ENCODE data around the gene OR4K15.

DNA sequence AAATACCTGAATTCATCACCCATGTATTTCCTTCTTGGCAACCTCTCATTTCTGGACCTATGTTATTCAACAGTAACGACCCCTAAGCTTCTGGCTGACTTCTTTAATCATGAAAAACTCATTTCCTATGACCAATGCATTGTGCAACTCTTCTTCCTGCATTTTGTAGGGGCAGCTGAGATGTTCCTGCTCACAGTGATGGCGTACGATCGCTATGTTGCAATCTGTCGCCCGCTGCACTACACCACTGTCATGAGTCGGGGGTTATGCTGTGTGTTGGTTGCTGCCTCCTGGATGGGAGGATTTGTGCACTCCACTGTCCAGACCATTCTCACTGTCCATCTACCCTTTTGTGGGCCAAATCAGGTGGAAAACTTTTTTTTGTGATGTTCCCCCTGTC lies 26.9 kb downstream of the OR4K15 start:
- no peak for TF ChIP-seq CTCF (IDR thresholded peaks at IDR 0.05; ENCODE audit: insufficient read depth, low read depth, low read length)
- TF ChIP-seq EZH2 (IDR thresholded peaks at IDR 0.05; ENCODE audit: insufficient read depth, low read length): no peak

Data from astrocyte (in vitro differentiated cells and primary cell).